Activated CD4-positive, alpha-beta T cell treated with anti-CD3 and anti-CD28 coated beads for 1 hour (primary cell): ENCODE results near the gene INPP5B.

Experiments
- DNase-seq: peaks from one replicate; pipeline ENCODE4 v3.0.0-alpha.2; 2020

Gene INPP5B

DNA sequence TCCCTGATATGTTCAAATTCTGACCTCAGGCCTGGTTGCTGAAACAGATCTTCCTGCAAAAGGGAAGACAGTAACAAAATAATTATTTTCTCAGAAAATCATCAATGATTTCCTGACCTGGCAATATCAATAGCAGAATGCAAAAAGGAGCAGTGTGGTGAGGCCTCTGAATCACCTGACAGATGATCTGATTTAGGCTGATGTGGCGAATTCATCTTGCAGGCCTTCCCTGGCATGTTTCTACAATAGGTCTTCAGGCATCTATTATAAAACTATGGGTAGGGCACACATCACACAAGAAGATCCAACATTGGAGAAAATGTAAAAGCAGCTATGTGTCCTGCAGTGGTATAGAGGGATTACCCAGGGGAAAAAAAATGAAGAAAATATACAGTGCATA, 80.4 kb downstream of the INPP5B start:
- no peak for DNase-seq

DNA sequence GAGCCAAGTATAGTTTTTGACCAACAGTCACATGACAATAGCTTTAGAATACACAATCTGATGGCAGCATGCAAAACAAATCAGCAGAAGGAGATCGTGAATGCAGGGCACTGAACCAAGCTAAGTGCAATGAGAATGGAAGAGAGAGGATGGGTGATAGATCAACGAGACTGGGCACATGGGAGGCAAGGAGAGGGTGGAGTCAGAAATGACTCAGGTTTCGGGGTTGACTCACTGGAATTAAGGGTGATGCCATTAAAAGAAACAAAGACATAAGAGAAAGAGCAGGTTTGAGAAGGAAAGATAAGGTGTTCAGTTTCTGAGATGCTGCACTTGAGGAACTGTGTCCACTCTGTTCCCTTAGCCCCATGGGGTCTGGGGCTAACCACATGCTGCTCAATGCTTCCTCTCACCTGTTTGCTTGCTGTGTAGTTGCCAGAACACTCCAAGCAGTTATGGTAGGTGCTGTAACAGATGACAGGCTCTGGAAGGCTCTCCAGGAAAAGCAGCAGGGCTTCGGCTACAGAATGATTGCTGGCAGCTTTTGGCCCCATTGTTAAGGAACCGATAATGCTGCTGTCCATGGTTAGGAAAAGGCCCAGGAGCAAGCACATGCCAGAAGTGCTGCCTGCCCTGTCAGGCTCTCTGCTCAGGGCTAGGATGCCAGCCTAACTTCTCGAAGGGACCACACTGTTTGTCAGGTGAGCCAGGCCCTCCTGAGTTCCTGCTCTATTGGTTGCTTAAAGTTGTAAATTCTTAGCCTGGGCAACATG, 81.3 kb downstream of the INPP5B start:
- DNase-seq: no peak

DNA sequence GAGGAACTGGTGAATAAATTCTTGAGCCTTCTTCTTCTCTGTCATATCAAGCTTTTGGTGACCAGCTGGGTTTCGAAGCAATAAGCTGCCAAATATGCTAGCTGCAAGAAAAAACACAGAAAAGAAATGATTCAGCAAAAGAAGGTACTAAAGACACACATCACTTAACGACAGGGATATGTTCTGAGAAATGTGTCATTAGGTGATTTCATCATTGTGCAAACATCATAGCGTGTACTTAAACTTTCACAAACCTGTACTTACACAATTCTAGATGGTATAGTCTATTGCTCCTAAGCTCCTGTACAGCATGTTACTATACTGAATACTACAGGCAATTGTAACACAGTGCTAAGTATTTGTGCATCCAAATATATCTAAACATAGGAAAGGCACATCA, 84.5 kb downstream of the INPP5B start:
- DNase-seq: no peak

DNA sequence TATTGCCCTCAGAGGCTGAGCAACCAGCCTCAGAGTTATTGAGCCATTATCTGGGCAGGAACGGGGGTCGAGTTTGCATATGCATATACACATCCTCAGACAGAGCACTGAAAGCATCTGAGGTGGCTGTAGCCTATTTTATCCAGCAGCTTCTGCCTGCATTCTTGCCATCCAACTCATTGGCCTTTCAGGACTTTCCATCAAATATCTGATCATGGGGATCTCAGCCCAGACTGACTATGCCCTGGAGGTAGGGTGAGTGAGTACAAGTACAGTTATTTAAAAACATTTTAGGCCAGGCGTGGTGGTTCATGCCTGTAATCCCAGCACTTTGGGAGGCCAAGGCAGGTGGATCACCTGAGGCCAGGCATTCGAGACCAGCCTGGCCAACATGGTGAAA, 85.7 kb downstream of the INPP5B start:
- DNase-seq: no peak

DNA sequence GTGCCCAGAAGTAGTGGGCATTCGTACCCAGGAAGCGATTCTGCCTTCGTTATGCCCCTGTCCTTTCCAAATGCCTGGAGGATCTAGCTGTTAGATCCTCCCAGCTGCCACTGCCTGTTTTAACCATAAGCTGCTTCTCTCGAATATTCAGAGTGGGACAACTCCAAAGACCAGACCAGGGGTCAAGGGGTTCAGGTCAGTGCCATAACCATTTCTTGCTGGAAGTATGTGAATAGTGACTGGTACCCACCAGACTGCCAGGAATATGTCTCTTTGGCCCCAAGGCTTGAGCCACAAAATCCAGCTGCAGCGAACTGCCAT, 86.5 kb downstream of the INPP5B start:
- no peak for DNase-seq

DNA sequence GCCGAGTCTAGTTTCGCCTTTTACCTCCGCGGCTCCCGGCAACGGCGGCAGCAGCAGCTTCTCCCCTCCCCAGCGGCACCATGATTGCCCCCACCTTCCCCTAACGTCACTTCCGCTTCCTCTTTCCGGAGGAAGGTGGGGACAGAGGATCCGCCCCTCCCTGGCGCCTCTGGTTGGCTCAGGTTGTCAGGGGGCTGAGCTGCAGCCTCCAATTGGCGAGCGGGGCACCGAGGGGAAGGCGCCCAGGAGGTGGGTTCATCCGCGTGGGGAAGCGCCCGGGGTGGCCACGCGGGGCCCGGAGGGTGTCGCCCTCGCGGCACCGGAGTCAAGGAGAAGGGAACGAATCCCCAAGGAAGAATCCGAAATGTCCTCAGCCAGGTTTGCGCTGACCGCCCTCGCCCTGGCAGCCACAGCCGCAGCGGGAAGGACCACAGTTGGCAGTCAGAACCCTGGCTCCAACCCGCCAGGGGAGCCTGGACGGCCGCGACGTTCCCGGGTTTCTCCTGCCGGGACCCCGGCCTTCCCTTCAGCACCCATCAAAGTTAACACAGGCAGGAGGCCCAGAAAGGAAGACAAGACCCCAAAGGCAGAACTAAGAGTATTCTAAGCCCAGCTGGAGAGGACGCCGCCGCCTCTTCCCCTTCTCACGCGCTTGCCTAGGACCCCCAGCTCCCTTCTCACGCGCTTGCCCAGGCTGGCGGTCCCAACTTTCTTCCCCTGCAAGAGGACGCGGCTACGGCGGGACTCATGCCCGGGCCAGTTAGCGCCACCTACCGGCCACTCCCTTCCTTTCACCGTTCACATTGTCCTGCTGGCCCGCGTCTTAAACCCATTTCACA, 87.1 kb downstream of the INPP5B start, which contains the start of gene MTF1:
Gene MTF1, minus strand, starts transcription at position 86 of the 839 bp plus-strand sequence. CDS start 1,934 bp downstream, outside the sequence.
- DNase-seq: peak; percentile 94

DNA sequence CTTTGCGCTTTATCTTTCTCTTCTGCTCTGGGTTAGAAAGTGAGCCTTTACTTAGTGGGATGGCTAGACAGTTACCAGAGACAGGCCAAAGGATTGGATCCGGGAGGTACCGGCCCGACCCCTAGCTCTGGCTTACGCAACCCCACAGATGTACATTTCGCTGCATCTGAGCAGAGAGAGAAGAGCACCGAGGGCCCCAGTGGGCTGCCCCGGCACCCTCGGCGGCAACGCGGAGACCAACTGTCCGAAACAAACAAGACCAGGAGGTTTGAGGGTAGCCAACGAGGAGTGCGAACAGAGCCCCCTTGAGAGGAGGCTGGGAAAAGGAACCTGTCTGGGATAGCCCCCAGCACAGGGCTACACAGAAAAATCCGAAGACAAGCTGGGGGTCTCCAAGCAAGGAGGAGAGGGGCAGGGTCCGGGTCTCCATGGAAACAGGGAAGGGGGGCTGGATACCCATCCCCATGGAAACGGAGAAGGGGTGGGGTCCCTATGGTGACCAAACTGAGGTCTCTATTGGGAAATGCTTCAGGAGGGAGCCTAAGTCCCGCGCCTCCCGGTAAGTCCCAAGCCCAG, 87.8 kb downstream of the INPP5B start:
- no peak for DNase-seq

DNA sequence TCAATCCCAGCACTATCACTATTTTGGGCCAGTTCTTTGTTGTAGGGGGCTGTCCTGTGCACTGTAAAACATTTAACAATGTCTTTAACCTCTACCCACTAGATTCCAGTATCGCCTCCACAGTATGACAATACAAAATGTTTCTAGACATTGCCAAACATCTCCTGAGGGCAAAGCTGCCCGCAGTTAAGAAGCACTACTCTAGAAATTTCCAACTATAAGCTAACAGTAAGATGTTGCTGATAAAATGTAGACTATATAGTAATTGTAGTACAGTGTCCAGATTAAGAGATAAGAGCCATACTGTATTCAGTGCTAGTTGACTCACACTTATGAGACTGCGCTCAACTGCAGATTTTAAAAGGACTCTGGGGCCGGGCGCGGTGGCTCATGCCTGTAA, 92.4 kb downstream of the INPP5B start:
- DNase-seq: no peak

DNA sequence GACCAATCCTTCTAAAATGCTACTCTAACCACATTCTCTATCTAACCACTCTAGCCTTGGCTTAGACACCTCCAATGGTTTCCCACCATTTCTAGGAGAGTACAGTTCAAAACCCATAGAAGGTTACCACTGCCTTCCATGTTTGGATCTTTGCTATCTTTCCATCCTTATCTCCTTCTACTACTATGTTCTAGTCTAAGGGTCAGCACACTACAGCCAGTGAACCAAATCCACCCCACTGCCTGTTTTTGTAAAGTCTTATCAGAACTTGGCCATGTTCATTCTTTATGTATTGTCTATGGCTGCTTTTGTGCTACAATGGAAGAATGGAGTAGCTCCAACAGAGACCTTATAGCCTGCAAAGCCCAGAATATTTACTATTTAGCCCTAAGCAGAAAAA, 93.7 kb downstream of the INPP5B start:
- DNase-seq: no peak

DNA sequence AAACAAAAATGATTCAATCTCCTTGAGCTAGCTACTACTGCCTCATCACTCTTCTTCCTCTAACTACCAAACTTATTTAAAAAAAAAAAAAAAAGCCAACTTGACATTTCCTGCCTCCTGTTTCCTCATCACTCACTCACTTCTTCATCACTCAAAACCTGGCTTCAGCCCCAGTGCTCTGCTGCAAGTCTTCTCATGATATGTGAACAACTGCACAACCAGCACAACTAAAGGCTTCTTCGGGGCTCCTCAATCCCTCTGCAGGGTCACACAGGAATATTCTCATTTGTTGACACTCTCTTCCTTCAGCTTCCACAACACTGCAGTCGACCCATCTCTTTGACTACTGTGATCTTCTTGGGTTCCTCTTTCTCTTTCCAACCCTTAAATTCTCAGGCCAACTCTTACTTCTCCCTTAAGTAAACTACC, 95.1 kb downstream of the INPP5B start:
- DNase-seq: no peak

DNA sequence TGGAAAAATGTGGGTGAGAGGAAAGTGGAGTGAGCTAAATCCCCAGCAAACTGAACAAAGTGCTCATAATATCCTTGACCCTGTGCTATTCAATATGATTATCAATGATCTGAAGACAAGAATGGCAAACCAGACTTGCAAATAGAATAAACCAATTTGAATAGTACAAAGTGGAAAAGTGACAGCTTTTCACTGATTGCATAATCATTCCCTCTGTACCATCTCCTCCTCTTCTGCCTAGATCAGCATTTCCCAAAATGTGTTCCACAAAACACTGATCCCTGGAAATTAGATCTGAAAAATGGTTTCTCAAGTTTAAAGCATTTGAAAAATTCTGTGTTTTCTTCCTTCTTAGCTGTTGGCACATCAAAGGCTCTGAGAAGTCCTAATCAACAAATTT, 95.6 kb downstream of the INPP5B start:
- no peak for DNase-seq

DNA sequence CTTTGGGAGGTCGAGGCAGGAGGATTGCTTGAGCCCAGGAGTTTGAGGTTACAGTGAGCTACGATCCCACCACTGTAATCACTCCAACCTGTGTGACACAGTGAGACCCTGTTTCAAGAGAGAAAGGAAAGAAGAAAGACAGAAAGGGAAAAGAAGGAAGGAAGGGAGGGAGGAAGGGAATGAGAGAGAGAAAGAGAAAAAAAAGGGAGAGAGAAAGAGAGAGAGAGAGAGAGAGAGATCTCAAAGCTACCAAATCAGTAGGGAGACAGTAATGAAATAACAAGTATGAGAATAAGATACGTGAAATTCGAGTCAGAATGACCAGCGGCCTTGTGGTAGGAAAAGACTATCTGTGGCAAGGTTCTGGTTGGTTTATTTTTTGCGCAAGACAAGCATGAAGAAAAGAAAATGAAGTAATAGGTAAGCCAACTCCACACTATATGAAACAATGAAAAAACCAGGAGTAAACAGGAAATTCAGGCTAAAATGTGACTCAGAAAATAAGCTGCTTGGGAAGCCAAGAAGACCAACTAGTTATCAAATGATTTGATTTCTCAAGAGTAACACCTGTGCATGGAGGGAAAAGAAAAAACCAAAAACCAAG, 96.4 kb downstream of the INPP5B start:
- no peak for DNase-seq

DNA sequence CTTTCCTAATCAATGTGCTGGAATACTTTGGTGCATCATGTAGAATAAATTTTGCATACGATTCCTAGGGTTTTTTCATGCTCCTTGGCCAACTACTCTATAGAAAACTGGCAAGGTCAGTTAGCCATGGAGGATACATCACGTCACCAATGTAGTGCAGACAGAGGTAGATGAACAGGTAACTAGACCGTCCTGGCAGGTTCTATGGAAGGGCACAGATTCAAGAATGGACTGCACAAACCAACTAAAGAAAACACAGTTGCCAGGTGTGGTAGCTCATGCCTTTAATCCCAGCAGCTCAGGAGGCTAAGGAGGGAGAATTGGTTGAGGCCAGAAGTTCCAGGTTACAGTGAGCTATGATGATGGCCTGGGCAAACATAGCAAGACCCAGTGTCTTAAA, 97.4 kb downstream of the INPP5B start:
- no peak for DNase-seq

DNA sequence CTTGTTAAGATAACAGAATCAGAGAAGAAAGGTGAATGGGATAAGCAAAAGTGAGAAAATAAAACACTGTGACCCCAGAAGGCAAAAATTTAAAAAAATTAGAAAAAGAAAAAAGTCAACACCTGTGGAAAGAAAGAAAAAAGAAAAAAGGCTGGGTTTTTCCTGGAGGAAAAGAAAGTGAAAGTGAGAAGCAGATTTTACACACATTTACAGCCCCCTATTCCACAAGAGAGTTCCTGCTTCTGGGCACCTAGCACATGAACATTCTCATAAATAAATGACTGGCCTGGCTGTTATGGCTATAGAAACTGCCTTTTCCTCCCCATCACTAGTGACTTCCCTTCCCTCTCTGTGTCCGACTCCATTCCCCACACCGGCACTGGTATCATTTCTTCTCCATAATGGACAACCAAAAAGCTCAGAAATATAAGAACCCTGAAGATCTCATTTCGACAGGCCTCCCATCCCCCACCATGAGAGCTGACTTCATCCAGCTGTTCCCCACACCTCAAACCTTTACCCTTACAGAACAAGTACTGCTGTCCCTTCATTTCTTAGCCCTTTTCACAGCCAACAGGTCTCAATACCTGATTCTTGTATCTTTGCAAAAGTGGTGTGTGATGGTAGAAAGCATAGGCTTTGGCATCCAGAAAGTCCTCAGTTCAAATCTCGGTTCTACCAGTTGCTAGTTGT, 100.1 kb downstream of the INPP5B start:
- DNase-seq: no peak

DNA sequence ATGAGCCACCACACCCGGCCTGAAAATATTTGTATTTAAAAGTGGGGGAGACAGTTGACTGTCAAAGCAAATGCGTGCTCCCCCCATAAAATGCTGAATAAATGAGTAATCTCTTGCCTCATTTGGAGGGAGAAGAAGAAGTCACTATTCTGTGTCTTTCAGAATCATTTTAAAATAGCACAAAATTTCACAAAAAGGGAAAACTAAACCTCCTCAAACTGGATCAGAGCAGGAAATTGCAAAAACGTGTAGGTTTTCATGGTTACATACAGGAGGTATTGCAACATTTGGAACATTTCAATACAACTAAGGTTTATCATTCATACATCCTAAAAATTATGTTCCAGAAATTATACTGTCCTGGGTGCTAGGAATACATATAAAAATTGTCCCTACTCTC, 101.1 kb downstream of the INPP5B start:
- no peak for DNase-seq

DNA sequence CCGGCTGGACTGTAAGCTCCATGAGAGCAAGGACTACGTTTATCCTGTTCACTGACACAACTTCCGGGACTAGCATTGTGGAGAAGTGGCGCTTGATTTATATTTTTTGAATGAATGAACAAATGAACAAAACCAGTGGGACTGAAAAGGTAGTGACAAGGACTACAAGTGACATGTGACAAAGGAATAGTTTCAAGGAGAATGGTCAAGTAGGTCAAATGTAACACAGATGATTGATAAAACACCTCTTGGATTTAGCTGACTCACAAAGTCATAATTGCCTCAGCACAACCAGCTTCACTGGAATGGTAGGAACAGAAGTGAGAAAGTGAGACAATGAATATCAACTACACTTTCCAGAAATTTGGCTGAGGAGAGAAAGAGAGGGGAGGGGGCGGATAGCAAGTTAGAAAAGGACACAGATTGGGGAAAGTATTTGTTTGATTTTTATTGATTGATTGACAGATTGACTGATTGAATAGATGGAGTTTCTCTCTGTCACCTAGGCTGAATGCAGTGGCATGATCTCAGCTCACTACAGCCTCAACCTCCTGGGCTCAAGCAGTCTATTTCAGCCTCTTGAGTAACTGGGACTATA, 101.7 kb downstream of the INPP5B start:
- DNase-seq: no peak

DNA sequence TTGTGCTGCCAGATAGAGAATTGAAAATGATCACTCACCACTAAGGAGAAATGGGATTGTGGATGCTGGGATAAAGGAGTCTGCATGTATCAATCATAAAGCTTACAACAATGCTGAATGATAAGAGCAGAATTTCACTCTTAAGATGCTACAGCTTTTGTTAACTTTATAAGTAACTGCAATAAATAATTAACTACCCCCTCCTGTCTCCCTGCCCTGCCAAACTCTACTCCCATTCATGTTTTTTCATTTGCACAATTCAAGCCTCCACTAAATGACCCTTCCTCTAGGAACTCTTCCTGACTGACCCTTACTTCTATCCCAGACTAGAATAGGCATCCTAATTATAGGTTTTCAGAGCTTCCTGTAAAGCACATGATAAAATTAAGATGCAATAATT, 102.3 kb downstream of the INPP5B start:
- DNase-seq: no peak

DNA sequence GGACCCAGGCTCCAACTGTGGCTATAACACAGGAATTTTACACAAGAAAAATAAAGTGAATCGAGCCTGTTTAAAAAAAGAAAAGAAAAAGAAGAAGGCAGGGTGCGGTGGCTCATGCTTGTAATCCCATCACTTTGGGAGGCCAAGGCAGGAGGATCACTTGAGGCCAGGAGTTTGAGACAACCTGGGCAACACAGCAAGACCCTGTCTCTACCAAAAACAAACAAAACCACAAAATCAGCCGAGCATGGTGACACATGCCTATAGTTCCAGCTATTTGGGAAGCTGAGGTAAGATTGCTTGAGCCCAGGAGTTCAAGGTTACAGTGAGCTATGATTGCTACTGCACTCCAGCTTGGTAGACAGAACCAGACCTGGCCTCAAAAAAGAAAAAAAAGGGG, 105.2 kb downstream of the INPP5B start:
- no peak for DNase-seq

DNA sequence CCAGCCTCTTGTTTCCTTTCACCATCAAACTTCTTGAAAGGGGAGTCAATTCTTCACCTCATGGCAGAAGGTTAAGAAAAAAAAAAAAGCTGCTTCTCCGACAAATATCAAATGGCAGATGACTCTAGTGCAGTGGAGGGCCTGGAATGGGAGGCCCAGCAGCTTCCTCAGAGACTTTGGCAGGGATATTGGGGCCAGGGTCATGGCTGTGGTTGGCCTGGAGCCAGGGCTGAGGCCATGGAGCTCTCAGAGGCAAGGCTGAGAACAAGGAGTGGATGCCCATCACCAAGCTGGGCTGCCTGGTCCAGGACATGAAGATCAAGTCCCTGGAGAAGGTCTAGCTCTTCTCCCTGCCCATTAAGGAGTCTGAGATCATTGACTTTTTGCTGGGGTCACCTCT, 106.1 kb downstream of the INPP5B start:
- DNase-seq: no peak

DNA sequence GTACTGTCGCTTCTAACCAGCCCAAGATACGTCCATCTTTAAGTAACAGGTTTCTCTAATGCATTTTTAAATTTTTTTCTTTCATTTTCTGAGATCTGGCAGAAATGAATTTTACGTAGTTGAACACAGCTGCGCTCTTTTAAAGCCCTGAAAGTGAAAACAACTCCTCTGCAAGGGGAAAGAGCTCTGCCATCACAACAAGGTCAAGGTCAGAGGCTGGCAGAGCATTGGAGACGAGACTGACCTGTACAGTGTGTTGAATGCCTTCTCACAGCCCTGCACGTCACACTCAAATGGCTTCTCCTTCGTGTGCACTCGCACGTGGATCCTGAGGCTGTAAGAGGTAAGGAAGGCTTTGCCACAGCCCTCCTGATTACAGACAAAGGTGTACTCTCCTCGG, 107.2 kb downstream of the INPP5B start:
- no peak for DNase-seq

DNA sequence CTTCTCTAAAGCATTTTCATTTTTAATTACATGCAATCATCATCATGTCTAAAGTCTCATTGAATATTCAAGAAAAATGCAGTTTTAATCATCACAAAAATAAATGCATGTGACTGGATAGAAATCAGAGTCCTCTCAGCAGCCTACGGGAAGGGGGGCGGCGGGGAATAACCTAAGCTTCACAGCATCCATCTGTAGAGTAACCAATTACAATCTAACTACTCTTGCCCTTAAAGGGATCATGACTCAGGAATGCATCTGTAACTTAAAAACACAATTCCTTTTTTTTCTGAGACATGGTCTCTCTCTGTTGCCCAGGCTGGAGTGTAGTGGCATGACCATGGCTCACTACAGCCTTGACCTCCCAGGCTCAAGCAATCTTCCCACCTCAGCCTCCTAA, 110.1 kb downstream of the INPP5B start:
- DNase-seq: no peak

DNA sequence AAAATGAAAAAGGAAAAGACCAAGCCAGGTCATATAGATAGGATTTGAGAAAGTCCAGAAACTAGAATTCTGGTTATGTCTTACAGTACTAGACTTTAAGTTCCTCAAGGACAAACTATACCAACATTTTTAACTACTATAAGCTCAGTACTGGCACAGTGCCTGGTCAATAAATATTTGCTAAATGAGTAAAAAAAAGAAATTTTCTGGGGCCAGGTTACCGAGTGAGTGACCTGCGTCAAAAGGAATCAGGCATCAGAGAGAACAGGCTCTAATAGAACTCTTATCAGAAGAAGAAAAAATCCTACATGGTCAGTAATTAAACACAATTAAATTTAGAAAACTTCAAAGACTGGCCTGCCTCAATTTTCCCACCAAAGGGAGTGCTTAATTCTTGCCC, 115.0 kb downstream of the INPP5B start:
- DNase-seq: no peak

DNA sequence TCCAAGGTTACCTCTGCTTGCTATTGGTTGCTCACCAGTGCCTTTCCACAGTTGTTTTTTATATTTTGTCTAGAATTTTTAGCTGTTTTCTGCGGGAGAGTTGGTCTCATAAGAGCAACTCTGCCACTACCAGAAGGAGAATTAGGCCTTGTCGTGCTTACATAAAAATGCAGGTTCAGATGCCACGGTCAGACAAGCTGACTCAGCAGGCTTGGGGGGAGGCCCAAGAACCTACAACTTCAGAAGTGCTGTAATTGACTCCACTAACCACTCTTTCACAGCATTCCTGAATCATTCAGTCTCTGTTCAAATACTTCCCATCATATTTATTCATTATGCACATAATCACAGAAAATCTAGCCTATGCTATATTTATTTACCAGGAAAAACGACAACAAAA, 115.7 kb downstream of the INPP5B start:
- no peak for DNase-seq
